GM12892 (cell line): ENCODE results near the gene TMEM131.
"Not testable (repeated sequence)": the region's sequence is repeated elsewhere in the genome, so short reads cannot be mapped to it uniquely, and the experiment has no call there.

Experiments
- DNase-seq: peaks from one replicate; pipeline ENCODE4 v3.0.0; 2011; ENCODE audit not compliant: insufficient read length
- FAIRE-seq: peaks from 2 replicates; lab custom pipeline; 2011; peaks lifted over from hg19 to GRCh38; lab: Jason Lieb, UNC
- POLR2A ChIP-seq: IDR thresholded peaks from 2 replicates; pipeline ENCODE4 v1.6.1; 2011; ENCODE audit warnings: low read depth, low read length, control low read depth
- POLR2AphosphoS5 ChIP-seq: IDR thresholded peaks from 2 replicates; pipeline ENCODE4 v1.6.1; 2011; ENCODE audit warnings: low read depth, low read length, control low read depth
- TAF1 ChIP-seq: IDR thresholded peaks from 2 replicates; pipeline ENCODE4 v1.6.1; 2011; ENCODE audit warnings: low read depth, mild to moderate bottlenecking, control low read depth, low read length, borderline replicate concordance

Gene TMEM131

GRCh38 chr2:98032086-98032485, 36.3 kb upstream of the TMEM131 start:
- FAIRE-seq = no peak
- TF ChIP-seq POLR2AphosphoS5 = no peak
- no peak for TF ChIP-seq TAF1
- TF ChIP-seq POLR2A = no peak

GRCh38 chr2:98029718-98030222, 34.0 kb upstream of the TMEM131 start:
- FAIRE-seq (no peak), DNase-seq (no peak)
- no peak for TF ChIP-seq POLR2A
- no peak for TF ChIP-seq TAF1

More at GRCh38 chr2:98032086-98032485, 36.3 kb upstream of the TMEM131 start:
- no peak for DNase-seq

GRCh38 chr2:98028931-98029717, 33.4 kb upstream of the TMEM131 start:
- no peak for FAIRE-seq
- TF ChIP-seq TAF1 = no peak
- TF ChIP-seq POLR2AphosphoS5 = no peak
- TF ChIP-seq POLR2A = no peak
- DNase-seq = no peak

DNA sequence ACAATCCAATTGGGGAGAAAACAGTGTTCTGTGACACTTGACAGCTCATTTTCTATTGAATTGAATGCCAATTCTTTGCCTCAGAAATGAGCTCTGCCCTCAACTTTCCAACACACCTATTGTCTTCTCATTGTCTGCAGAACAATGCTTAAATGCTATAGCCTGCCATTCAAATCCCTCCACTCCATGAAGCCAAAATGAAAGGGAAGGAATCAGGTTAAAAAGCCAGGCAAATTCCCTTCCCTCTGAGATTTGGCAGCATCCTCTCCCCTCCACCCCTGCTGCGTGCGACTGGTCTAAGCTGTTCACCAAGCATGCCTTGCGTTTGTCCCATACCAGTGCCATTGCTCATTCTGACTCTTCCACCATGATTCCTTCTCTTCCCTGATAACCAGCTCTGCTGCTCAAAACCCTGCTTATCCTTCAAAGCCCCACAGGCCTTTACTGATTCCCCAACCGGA, 32.4 kb upstream of the TMEM131 start:
- TF ChIP-seq POLR2A = no peak
- TF ChIP-seq TAF1 = no peak
- no peak for TF ChIP-seq POLR2AphosphoS5
- FAIRE-seq = peak; percentile 51

GRCh38 chr2:98027538-98027937, 31.8 kb upstream of the TMEM131 start:
- DNase-seq = no peak
- no peak for TF ChIP-seq POLR2A
- no peak for TF ChIP-seq POLR2AphosphoS5
- TF ChIP-seq TAF1 = no peak
- peak; percentile 88 for FAIRE-seq

More for the DNA sequence above, 32.4 kb upstream of the TMEM131 start:
- no peak for DNase-seq

DNA sequence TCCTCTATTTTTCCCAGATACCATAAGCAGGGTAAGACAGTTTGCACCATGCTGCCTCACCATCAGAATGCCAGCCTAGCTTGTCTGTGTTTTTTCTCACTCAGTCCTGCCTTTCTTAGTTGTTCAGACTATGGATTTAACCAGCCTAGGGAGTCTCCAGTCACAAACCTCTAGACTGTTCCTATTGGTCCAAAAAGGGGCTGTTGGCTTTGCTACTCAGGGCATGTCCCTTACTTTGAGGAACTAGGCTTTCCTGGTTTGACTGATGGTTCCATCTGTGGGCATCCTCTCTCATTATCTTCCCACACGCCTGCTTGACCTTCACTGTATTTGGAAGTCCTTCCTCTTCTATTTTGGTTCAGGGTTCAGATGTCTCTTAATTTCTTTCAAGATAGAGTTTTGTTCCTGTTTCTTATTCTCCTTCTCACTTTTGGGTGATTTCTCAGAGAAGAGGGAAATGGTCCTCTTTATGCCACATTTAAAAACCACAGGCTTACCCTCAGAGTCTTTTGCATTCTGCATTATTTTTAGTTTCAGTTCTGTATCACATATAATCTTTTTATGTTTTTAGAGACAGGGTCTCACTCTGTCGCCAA, 31.3 kb upstream of the TMEM131 start:
- TF ChIP-seq TAF1 (0 out of 2 replicates have a peak, but pooled peaks have one; percentile 13), POLR2AphosphoS5 (peak; percentile 53), POLR2A (peak; percentile 53; the same call in 1 of the 2 replicates)
- FAIRE-seq (peak; percentile 94), DNase-seq (peak; percentile 52)

- TF ChIP-seq POLR2A = no peak
- no peak for TF ChIP-seq TAF1
- TF ChIP-seq POLR2AphosphoS5 = 0 out of 2 replicates have a peak, but pooled peaks have one; percentile 11
- no peak for DNase-seq
- no peak for FAIRE-seq
Observed at GRCh38 chr2:98026292-98026691, 30.5 kb upstream of the TMEM131 start.

DNA sequence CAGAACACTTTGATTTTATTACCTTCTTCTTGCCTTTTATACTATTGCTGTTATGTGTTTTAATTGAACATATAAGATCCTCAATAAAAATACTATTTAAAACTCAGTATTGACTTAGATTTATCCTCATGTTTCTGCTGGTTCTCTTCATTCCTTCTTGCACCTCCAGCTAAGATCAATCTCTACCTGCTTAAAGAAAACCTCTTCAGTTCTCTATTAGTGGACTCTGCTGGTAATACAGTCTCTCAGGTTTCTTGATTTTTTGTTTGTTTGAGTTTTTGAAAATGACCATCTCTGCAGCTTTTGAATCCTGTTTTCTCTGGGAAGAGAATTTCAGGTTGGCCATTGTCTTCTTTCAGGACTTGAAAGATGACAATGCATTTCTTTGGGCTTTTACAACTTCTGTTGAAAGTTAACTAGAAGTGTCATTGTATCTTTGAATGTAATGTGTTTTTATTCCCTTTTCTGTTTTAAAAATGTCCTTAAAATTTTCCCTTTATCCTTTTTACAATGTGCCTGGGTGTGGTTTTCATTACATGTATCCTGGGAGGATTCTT, 29.8 kb upstream of the TMEM131 start:
- no peak for FAIRE-seq
- no peak for TF ChIP-seq POLR2AphosphoS5
- no peak for TF ChIP-seq POLR2A
- TF ChIP-seq TAF1 = no peak
- no peak for DNase-seq

- DNase-seq = not testable (repeated sequence)
Observed at GRCh38 chr2:98022067-98022466, 26.3 kb upstream of the TMEM131 start.

DNA sequence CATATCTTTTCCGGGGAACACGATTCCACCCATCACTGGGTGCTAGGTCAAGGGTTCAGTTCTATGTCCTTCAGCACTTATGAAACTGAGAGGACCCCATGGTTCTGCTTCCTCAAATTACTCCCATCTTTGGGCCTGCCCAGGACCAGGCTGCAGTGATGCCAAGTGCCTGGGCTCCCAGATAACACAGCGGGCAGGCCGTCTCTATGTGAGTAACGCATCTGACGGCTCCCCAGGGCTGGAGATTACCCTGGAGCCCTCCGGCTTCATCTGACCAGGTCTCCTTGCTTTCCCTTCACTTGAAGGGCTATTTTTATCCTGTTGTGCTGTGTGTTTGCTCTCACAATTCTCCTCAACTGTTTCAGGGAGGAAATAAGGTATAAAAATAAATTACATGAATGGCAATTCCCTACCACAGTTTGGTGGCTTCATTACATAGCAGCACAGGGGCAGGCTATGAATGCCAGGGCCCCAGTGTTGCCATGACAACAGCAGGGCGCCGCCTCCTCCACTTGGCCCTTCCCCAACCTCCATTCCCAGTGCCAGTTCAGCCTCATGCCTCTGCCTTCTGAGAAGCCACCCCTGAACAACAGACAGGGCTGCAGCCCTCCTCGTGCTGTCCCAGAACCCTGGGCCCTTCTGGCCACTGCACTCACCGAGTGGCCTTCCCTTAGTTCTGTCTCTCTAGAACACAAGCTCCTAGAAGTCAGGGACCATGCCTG, 25.4 kb upstream of the TMEM131 start:
- no peak for DNase-seq
- TF ChIP-seq POLR2A (no peak), POLR2AphosphoS5 (no peak), TAF1 (no peak)
- no peak for FAIRE-seq

More at GRCh38 chr2:98022067-98022466, 26.3 kb upstream of the TMEM131 start:
- not testable (repeated sequence) for FAIRE-seq

- FAIRE-seq = no peak
- TF ChIP-seq POLR2AphosphoS5 = no peak
- no peak for TF ChIP-seq TAF1
- TF ChIP-seq POLR2A = no peak
- no peak for DNase-seq
Observed at GRCh38 chr2:98020516-98020915, 24.8 kb upstream of the TMEM131 start.

- TF ChIP-seq POLR2A = no peak
- TF ChIP-seq POLR2AphosphoS5 = no peak
- TF ChIP-seq TAF1 = no peak
- FAIRE-seq (no peak), DNase-seq (no peak)
Observed at GRCh38 chr2:98016908-98017670, 21.3 kb upstream of the TMEM131 start.
